ENCODE results near the gene NT5C3A.

DNA sequence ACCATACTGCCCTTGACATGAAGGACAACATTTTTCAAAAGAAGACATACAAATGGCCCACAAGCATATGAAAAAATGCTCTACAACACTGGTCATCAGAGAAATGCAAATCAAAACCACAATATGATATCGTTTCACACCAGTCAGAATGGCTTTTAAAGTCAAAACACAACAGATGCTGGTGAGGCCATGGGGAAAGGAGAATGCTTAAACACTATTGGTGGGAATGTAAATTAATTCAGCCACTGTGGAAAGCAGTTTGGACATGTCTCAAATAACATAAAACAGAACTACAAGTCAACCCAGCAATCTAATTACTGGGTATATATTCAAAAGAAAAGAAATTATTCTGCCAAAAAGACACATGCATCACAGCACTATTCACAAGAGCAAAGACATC is 4.2 kb upstream of the NT5C3A start:
- TF ChIP-seq POLR2A (IDR thresholded peaks at IDR 0.05; ENCODE audit: low read depth, low read length) (no peak), POLR2AphosphoS5 (IDR thresholded peaks at IDR 0.05; ENCODE audit: low read depth, low read length) (no peak)
